Nucleus accumbens (tissue), 56 donors: ENCODE results near the gene CPLX1.

Source experiments
- DNase-seq, 56 donors: peaks; one replicate each; lab custom pipeline; 2025; lab: John Stamatoyannopoulos, UW

The CPLX1 gene

DNA sequence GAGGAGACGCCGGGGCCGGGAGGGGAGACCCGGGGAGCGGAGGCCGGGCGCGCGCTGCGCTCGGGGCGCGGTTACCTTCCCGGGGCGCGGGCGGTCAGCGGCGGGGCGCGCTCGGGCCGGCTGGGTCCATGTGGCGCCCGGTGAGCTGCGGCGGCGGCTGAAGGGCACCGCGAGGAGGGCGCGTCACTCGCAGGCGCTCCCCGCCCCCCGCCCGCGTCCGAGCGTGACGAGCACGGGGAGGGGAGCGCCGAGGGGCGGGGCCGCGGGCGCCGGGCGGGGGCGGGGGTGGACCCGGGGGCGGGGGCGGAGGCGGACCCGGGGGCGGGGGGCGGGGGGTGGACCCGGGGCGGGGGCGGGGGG lies at the start of gene CPLX1:
CPLX1 (minus strand) TSS at position 159 of the 360 bp plus-strand sequence. CDS start 1,607 bp downstream, outside the sequence.
- peak in 2 of 56 donors; percentile 20 to 31 for DNase-seq

DNA sequence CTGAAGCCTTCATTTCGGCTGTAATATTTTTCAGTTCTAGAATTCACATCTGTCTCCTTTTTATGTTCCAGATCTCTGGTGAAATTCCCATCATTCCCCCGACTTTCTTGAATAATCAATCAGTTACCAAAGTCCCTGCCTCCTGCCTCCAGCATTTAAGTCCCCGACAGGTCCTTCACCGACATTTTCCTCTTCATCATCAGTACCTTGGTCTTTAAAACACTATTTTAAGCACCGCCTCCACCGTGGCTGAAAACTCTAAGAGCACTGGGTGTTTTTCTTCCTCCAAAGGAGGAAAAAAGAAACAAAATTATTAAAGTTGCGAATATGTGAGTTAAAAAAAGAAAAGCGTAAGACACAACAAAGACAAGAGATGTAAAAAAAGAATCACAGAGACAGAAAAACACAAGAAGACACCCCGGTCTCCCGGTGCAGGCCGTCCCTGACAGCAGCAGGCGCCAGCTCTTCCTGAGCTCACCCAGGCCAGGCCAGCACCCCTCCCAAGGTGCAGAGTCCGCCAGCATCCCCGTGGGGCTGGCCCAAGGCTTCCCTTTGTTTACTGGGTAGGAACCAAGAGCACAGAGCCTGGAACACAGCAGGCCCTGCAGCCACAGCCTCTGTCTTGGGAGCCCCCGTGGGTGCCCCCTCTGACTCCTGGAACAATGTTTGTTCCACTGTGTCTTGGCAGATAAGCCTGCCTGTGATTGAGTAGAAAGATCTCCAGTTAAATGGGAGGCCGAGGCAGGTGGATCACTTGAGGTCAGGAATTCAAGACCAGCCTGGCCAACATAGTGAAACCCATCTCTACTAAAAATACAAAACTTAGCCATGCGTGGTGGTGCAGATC lies 49.3 kb upstream of the CPLX1 start:
- DNase-seq = peak in 3 of 56 donors; percentile 7 to 45 (median 36)

DNA sequence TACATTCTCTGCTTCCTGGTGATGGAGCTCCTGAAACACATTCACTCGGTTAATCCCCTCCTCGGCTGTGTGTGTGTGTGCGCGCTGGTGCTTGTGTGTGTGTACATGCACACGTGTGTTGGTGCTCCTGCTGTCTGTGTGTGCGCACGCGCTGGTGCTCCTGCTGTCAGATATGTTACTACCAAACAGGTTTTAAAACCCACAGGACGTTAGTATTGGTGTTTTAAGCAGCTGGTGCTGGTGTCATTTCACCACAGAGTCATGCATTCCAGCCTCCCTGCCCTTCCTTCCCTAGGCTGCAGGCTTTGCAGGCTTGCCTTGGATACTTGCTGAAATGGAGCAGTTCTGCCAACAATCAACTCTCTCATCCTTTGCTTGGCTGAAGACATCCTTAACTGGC lies 48.1 kb upstream of the CPLX1 start:
- no peak for DNase-seq

DNA sequence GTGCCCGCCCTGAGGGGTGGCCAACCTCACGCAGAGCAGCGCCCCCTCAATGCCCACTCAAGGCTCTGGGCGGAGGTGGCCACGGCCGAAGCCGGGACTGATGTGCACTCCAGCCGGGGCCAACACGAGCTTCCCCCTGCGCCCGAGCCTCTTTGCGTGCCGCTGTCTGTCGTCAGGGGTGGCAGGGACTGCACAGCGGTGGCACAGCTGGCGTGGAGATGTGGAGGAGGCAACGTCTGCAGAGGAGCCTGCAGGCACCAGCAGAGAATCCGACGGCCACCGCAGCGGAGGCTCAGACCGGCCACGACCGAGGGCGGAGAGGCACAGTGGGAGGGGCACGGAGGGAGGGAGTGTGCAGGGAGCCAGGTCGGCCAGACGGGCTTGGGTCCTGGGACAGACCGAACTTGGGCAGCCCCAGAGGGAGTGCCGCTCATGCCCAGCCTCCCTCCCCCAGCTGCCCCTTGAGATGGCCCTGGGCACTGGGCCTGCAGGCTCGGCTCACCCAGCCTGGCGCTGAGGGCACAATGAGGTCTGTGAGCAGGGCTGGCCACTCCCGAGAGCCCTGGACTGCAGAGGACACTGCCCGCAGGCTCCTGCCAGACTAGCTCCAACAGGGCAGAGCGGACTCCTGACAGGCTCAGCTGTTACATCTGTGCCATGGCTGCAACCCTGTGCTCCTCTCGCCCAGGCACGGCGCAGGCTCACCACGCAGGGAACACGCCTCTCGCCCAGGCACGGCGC lies 46.5 kb upstream of the CPLX1 start:
- DNase-seq = peak in 6 of 56 donors; percentile 5 to 59 (median 24)

DNA sequence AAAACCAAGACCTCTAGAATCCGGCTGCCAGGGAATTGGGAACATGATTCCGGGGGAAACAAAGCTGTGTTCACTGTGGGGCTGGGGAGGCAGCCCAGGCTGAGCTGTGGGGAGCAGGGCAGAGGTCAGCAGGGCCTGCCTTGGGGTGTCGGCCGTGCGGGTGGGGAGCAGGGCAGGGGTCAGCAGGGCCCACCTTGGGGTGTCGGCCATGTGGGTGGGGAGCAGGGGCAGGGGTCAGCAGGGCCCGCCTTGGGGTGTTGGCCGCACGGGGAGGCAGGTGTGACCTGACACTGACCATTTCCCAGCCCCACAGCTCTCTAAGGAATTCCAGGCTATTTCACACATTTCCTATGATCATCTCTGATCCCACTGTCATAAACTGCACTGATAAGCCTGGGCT lies 45.6 kb upstream of the CPLX1 start:
- DNase-seq = no peak

DNA sequence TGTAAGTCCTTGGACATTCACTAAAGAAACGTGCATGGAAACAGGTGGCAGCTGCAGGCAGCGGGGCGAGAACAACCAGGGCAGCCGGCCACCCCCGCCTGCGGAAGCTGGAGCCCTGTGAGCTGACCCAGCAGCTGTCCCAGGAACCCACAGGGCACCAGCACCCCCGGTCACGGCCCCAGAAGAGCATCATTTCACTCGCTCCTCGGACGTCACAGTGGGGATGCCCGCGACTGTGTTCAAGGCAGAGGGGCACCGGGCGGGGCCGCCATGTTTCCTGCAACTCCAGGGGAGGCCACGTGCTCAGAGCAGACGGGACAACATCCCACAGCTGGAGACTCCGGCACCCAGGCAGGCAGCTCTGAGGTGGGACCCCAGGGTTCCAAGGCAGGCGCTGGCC lies 45.0 kb upstream of the CPLX1 start:
- DNase-seq = no peak

DNA sequence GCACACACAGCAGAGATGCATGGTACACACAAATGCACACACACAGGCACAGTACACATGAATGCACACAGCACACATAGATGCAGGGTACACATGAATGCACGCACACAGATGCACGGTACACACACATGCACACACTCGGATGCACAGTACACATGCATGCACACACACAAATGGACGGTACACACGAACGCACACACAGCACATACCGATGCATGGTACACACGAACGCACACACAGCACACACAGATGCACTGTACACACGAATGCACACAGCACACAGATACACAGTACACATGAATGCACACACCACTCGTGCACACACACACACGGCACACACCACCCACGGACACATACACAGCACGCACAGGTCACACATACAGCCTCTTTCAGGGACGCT lies 43.8 kb upstream of the CPLX1 start:
- no peak for DNase-seq

DNA sequence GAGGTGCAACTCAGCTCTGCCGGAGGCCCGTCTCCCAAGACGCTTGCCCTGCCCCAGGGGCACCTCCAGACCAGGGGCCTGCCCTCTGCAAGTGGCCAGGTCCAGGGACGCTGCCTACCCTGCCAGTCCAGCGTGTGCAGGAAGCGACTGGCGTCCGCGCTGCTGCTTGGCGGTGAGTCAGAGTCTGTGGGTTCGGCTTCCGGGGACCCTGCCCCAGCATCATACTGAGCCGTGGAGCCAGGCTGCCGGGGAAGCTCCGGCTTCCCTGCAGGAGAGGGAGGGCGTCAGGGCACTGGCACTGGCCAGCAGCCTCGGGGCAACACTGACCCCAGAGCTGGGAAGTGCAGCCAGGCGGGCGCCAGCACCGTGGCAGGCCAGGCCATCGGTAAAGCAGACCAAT lies 42.5 kb upstream of the CPLX1 start:
- DNase-seq = peak in 1 of 56 donors; percentile 10

DNA sequence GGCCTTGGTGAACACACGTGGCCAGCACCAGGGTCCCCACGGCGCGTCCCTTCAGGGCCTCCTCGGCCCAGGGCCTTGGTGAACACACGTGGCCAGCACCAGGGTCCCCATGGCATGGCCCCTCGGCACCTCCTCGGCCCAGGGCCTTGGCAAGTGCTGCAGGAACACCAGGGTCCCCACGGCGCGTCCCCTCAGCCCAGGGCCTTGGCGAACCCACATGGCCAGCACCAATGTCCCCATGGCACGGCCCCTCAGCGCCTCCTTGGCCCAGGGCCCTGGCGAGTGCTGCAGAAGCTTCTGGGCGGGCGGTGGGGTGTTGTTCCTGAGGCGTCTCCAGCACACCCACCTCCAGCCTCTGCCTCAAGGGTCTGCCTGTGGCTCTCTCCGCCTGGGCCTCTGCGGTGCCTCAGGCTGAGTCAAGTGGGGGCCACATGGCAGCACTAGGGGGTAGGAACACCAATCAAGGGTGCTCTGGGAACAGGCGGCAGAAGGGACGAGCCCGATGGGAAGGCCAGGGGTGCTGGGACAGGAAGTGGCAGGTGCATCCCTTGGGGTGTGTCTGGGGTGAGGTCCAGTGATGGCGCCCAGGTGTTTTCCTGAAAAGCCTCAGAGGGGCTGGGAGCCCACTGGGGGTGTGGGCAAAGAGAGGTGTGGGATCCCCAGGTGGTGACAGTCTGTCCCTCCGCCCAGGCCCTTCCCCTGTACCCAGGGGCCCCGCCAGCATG lies 41.8 kb upstream of the CPLX1 start:
- DNase-seq = no peak

DNA sequence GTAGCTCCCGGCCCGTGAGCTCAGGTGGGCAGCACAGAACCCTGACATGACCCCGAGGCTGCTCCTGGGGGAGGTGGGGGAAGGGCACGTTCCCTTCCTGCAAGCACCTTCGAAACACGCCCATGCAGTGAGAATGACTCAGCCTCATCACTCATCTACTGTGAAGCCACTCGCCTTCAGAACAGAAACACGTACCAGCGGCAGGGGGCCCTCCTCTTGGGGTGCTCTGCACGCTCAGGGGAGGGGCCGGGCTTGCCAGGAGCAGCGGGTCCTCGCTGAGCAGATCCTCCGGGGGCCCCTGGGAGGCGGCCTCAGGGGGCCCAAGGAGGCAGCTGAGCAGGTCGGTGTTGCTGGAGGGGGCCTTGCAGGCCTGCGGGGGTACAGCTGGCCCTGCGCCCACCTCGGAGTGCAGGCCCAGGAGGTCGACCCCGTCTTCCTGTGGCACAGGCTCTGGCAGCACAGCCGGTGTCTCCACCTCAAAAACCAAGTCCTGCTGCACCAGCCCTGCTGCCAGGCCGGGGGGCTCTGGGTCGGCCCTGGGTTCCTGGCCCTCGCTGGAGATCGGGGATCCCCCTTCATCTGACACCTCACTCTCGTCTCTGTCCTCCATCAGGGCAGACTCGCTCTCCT lies 40.9 kb upstream of the CPLX1 start:
- peak in 32 of 56 donors; percentile 8 to 80 (median 44) for DNase-seq

DNA sequence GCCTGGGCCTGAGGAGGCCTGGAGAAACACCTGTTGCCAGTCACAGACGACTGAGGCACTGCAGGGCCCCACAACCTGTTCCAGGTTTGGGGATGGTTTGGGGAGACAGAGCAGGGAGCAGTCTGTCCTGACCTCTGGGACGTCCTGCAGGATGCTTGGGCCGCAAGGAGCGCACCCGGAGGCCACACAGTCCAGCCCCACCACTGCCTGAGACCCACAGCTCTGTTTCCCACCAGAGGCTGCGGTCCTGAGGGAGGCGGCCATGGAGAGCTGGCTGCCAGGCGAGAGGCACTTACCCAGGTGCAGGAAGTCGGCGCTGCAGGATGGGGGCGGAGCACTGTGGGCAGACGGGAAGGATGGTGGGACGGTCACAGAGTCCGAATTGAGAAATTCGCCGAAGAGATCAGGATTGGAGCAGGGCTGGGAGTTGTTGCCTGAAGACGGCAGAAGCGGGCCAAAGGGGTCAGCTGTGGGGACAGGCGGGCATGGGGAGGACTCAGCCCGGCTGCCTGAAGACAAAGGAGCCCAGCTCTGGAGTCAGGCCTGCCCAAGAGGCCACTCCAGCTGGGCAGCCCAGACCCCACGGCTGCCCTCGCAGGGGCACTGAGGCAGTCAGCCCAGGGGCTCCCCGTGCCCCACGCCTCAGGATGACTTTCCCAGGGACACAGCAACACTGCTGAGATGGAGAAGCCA lies 40.3 kb upstream of the CPLX1 start:
- DNase-seq = no peak

DNA sequence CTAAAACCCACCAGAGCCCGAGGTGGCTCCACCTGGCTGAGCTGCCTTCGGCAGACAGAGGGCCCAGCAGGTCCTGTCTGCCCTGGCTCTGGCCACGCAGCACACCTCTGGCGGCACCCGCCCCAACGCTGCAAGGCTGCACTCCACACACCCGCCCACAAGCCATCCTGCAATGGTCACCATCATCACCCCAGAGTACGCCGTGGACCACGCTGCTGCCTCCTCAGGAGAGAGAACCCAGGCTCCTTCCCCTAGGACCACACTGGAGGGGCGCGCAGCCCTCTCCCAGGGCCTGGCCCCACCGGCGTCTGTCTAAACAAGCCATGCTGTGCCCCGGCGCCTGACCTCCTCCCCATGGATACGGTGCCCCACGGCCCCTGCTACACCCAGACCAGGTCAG lies 39.6 kb upstream of the CPLX1 start:
- no peak for DNase-seq

DNA sequence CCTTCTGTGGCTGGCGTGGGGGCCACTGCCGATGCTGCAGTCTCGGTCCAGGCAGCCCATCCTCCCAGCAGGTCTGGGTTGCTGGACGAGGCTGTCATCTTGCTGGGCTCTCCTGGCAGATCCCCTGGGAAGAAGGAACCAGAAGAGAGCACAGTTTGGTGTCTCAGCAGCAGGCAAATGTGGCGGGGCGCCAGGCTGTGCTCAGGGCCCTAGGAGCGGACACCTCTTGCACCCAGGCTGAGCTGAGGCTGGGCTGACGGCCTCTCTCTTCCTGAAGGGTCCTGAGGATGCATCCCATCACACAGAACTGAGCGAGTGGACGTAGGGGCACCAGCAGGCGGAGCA lies 39.2 kb upstream of the CPLX1 start:
- no peak for DNase-seq

DNA sequence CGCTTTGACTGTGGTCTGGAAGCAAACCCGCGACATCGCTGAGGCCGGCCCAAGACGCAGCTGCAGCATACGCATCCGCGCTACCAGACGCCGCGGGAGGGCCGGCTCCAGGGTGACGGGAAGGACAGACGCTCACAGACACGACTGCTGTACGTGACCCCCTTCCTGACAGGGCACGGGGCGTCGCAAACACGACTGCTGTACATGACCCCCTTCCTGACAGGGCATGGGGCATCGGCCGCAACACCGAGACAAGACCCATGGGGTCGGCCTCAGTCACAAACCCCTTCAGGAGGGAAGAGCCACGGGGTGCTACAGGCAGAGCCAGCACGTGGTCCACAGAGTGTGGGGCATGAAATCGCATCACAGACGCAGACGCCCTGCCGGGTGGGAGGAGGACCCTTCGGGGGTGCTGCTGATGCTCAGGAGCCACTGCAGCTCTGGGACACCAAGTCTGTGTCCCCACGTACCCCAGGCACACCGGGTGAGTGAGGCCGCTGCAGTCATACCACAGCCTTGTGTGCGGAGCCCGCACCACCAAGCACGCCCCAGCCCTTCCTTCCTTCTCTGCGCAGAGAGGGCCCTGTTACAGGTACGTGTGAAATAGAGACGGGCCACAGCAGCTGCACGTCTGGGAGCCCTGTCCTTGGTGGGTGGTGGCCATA lies 38.7 kb upstream of the CPLX1 start:
- no peak for DNase-seq

DNA sequence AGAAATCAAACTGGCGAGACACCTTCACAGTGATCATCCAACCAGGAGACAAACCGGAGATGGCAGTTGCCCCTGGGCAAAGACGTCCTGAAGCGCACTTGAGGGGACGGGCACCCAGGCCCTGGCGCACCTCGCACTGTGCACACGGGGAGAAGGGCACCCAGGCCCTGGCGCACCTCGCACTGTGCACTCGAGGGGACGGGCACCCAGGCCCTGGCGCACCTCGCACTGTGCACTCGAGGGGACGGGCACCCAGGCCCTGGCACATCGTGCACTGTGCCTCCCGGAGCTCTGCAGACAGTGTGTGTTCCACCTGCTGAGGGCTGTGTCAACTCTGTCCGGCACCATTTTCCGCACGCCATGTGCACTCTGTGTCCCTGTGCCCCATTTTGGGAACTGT lies 34.6 kb upstream of the CPLX1 start:
- DNase-seq = no peak

DNA sequence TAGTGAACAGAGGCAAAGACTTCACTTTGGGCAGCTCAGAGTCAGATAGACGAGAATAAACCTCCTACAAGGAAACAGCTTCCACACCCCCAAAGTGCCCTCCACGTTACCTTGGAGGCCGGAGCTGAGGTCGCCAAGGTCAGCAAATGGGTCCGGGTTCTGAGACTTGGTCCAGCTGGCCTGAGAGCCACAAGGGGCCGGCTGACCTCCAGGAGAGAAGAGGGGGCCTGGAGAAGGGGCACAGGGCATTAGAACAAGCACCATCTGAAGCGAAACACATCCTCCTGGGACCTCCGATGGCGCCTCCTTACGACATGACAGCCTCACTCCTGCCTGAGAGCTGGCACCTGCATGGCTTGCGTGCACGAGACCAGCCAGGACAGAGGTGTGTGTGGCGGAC lies 33.6 kb upstream of the CPLX1 start:
- DNase-seq = no peak

DNA sequence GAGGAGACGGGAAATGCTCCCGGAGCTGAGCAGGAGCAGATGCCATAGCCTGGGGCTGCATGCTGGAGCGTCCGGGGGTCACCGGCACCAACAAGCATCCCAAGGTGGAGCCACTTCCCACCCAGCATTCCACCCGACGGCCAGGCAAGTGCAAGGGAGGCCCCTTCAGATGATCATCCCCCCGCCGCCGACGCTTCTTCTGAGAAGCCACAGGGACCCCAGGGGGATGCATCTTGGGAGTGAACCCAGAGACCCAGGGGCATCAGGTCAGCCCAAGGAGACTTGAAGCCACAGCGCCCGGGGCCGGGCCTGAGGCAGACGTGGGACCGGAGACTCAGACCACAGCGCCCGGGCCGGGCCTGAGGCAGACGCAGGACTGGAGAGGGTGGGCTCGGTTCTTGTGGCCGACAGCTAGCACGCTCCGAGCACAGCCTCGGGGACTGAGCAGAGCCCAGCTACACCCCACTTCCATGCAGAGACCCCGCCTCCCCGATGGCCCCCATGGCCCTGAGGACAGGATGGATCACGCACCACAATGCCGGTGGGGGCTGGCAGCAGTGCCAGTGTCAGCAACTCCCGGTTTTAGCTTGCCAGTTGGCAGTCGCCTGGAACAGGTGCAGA lies 33.0 kb upstream of the CPLX1 start:
- DNase-seq = no peak

DNA sequence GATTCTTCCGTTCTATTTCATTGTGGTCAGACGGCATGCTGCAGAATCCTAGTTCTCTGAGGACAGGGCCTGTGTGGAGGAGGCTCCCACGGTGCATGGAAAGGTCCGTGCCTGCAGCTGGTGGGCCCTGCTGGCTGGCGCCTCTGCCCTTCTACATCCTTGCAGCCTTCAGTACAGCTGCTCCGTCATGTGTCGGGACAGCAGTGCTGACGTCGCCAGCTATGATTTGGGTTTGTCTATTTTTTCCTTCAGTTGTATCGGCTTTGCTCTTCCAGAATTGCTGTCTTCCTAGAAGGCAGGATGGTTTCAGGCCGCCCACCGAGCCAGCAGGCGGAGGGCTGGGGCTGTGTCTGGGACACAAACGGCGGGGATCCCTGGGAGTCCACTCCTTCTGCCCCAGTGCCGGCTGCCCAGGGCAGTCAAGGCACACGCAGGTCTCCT lies 32.1 kb upstream of the CPLX1 start:
- no peak for DNase-seq

DNA sequence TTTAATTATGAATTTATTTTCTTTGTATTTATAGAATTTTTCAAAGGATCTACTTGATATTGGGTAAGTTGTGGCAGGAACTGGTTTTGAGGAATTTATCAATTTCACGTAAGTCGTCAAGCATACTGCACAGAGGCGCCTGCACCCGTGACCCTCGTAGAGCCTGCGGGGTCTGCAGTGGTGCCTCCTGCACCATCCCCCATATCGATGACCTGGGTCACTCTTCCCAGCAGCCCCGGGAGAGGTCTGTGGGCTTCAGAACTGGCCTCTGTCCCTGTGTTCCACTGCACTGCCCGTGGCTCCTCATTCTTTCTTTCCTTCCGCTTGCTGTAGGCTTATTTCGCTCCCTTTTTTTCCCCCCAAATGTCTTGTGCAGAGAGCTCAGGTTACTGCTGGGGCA lies 31.5 kb upstream of the CPLX1 start:
- no peak for DNase-seq
